B cell (primary cell): ENCODE measurements around the gene FAXC.

ENCODE experiments used
- EZH2 ChIP-seq: IDR thresholded peaks from 2 replicates; pipeline ENCODE4 v1.6.1; 2012; ENCODE audit warnings: borderline replicate concordance, low read depth, mild to moderate bottlenecking, moderate library complexity, low read length; ENCODE audit not compliant: insufficient read depth, poor library complexity, severe bottlenecking
- TF ChIP-seq, protein P1 (sequence below): fragments of 200-600 bp; IDR thresholded peaks from one replicate; pipeline ENCODE4 v1.8.0; 2022; ENCODE audit warnings: antibody characterized with exemption, mild to moderate bottlenecking

GRCh38 chr6:99310553-99310952 is 38.9 kb downstream of the FAXC start:
- no peak for TF ChIP-seq EZH2
- TF ChIP-seq, protein P1, sequence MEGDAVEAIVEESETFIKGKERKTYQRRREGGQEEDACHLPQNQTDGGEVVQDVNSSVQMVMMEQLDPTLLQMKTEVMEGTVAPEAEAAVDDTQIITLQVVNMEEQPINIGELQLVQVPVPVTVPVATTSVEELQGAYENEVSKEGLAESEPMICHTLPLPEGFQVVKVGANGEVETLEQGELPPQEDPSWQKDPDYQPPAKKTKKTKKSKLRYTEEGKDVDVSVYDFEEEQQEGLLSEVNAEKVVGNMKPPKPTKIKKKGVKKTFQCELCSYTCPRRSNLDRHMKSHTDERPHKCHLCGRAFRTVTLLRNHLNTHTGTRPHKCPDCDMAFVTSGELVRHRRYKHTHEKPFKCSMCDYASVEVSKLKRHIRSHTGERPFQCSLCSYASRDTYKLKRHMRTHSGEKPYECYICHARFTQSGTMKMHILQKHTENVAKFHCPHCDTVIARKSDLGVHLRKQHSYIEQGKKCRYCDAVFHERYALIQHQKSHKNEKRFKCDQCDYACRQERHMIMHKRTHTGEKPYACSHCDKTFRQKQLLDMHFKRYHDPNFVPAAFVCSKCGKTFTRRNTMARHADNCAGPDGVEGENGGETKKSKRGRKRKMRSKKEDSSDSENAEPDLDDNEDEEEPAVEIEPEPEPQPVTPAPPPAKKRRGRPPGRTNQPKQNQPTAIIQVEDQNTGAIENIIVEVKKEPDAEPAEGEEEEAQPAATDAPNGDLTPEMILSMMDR, result no peak
